GM19438 (cell line): Measurements from ENCODE around the gene RIMS1.

Experiments used
- ATAC-seq: cut with Tn5 transposase; IDR thresholded peaks from one replicate; pipeline ENCODE4 v1.9.1; 2021; ENCODE audit warnings: low read depth; ENCODE audit not compliant: unreplicated experiment

Gene RIMS1, protein sequence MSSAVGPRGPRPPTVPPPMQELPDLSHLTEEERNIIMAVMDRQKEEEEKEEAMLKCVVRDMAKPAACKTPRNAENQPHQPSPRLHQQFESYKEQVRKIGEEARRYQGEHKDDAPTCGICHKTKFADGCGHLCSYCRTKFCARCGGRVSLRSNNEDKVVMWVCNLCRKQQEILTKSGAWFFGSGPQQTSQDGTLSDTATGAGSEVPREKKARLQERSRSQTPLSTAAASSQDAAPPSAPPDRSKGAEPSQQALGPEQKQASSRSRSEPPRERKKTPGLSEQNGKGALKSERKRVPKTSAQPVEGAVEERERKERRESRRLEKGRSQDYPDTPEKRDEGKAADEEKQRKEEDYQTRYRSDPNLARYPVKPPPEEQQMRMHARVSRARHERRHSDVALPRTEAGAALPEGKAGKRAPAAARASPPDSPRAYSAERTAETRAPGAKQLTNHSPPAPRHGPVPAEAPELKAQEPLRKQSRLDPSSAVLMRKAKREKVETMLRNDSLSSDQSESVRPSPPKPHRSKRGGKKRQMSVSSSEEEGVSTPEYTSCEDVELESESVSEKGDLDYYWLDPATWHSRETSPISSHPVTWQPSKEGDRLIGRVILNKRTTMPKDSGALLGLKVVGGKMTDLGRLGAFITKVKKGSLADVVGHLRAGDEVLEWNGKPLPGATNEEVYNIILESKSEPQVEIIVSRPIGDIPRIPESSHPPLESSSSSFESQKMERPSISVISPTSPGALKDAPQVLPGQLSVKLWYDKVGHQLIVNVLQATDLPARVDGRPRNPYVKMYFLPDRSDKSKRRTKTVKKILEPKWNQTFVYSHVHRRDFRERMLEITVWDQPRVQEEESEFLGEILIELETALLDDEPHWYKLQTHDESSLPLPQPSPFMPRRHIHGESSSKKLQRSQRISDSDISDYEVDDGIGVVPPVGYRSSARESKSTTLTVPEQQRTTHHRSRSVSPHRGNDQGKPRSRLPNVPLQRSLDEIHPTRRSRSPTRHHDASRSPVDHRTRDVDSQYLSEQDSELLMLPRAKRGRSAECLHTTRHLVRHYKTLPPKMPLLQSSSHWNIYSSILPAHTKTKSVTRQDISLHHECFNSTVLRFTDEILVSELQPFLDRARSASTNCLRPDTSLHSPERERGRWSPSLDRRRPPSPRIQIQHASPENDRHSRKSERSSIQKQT (N-terminal part only)

DNA sequence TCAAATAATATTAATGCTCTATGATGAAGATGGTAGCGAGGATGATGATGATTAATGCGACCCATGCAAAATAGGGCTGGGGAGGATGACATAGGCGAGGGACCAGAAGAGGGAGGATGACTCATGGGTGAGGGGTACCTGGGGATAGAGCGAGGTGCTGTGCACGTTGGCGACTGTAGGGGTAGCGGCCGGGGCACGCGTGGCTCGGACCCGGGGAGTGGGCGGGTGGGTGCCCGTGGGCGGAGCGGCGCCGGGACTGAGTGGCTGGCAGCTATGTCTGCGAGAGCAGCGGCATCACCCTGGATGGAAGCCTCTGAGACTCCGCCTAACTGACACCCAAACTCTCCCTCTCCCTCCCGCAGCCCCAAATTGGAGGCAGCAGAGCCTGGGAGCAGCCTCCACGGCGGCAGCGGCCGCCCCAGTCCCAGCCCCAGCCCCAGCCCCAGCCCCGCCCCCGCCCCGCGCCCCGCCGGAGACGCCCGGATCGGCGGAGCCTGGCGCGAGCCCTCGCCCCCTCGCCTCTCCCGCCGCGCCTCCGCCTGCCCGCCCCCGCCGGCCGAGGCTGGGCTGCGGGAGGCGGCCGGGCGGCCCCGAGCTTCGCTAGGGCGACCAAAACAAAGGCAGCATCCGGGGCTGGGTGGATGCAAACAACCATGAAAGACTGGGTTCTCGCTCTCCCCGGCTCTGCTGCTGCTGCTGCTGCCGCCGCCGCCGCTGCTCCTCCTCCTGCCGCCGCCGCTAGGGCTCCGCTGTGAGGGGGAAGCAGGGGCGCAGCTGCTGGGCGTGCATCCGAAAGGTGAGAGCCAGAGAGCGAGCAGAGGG is at the start of gene RIMS1:
RIMS1 (plus strand) TSS at position 367 of the 822 bp plus-strand sequence. CDS start 474 bp downstream, outside the sequence.
- ATAC-seq = peak; percentile 95

DNA sequence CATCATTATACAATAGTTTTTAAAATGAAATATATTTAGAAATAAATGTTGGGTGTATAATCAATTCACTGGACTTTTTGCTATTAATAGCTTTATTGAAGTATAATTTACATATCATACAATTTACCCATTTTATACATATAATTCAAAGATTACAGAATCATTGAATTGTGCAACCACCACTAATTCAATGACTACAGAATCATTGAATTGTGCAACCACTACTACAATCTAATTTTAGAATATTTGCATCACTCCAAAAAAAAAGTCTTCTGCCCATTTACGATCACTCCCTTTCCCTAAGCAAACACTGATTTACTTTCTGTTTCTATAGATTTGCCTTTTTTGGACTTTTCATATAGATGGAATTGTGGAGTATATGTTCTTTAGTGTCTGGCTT is 35.1 kb upstream of the RIMS1 start:
- ATAC-seq = no peak

DNA sequence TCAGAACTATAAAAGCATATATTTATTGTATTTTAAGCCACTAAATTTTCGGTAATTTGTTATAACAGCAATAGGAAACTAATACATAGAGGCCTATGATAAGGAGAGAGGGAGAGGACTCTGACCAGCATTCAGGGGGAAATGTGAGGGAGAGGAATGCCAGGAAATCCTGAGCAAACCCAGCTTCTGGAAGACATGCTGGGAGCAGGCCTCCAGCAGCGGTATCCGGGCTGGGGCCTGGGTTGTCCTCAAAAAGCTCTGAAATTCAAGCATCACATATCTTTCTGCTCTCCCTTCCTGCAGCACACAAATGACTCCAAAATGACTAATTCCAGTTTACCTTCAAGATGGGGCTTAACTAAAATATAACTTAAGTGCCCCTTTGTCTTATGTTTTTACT is 33.4 kb upstream of the RIMS1 start:
- ATAC-seq = no peak

DNA sequence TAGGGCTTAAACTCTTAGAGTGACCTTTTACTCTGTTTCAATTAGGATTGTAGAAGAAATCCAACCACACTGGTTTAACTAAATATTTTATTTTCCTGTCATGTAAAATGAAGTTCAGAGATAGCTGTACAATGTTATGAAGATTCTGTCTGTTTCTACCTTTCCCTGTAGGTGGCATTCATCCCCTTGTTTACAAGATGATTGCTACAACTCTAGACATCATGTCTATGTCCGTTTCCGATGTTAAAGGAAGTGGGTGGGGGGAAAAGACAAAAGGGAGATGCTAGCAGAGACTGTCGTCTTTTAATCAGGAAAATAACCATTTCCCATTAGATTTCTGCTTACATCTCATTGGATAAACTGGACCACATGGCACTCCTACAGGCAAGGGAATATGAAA is 30.9 kb upstream of the RIMS1 start:
- ATAC-seq = no peak

DNA sequence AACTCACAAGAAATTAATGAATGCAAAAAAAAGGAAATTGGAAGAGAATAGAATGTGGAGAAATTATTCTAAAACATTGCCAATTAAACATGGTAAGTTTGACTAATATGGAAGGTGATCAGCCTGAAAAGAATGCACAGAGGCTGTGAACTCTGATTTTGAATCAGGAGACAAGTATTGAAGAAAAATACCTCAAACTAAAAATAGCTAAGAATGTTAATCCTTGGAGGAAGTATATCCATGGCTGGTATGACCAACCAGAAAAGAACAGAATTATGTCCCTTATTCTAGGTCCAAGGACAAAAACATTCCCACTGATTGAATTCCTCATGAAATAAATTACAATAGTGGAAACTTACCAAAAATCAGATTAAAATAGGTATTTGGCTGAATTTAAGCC is 7.3 kb upstream of the RIMS1 start:
- ATAC-seq = no peak

DNA sequence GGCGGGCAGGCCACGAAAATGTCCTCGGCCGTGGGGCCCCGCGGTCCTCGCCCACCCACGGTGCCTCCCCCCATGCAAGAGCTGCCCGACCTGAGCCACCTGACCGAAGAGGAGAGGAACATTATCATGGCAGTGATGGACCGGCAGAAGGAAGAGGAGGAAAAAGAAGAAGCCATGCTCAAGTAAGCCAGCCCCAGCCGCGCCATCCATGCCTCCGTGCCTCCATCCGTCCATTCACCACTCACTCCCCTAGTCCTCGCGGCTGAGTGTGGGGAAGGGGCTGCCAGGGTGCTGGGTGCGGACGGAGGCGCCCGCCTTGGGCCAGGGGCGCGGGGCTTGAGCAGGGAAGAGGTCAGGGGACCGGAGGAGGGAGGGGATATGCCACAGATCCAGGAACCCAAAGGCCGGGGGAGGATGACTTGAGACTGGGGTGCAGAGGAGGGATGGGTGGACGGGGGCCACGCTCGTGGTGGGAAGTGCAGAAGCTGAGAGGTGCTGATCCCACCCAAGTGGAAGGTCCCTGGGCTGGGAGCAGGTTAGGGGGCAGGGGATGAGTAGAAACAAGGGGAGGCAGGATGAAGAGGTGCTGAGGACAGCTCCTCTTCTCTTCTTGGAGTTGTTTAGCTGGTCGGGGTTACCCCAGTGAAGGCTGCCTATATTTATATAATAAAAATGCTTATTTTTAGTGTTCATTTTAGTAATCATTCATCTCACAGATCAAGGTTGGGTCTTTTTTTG is 825 bp downstream of the RIMS1 start:
- ATAC-seq = peak; percentile 6

DNA sequence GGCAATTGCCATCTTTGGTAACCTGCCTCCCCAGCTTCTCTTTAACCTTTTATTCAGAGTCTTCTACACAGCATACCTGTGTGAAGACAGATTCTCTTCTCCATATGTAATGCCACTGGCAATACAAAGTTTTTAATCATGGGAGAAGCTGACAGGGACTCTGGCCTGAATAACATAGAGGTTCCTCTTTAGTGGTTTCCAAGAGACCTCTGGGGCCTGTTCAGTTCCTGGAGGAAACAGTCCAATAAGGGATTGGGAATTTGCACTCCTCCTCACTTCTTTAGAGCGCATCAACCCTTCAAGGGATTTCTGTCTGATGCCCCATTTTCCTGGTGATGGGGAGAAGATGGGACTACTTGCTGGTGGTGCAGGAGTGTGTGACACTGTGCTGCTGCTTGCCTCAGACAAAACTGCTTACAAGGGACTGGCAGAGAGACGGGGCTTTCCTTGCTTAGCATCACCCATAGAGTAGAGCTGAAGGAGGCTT is 1.4 kb downstream of the RIMS1 start:
- ATAC-seq = no peak

DNA sequence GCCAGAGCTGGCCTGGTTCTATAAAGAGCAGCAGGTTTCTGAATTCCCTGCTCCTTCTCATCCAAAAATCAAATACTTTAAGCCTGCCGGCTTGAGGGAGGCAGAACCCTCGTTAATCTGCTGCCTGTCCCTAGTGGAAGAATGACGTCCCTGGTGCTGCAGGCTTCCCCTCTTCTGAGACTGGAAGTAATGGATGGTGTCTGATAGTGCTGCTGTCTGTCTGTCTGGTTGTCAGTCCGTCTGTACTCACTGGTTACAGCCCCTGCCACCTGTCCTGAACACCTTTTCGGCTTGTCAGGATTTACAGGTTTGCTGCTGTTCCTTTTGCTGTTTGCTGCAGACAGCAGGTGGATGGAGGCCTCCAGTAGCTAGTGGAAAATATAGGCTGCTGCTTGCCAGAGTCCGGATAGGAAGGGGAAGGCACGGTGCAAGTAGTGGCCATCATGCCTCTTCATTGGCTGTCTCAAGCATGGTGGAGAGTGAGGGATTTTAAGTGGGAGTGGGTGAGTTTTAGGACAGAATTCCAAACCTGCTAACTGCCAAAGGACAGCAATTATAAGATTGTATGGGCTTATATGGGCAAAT is 2.5 kb downstream of the RIMS1 start:
- ATAC-seq = no peak

DNA sequence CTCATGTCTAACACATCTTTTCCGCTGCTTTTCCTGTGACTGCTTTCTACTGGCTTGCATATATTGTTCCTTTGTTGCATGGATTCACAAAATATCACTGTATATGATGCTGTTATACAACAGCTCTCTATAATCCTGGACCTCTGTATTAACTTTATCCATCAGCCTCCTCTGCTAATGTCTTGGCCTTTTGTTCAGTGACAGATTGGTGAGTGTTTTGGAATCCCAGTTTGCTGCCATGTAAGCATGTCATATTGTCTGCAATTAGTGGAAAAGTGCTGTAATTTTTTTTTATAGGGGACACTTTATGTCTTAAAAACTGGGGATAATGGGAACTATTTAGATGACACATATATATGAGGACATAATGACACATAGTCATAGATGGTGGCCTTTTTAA is 3.0 kb downstream of the RIMS1 start:
- no peak for ATAC-seq

DNA sequence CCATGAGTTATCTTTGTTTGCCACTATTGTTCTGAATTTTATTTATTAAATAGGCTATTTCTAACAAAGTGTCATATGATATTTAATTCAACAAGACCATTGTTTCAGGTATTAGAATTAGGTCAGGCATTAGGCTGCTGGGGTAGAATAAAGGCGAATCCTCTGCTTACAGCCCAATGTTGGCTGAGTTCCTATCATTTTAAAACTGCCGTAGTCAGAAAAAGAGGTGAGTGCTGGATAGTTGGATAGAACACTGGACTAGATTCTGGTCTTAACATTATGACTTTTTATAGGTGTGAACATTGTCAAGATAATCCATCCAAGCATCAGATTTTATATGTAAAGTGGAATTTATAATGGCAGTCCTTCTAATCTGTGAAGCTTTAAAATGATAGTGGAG is 6.3 kb downstream of the RIMS1 start:
- ATAC-seq = no peak

DNA sequence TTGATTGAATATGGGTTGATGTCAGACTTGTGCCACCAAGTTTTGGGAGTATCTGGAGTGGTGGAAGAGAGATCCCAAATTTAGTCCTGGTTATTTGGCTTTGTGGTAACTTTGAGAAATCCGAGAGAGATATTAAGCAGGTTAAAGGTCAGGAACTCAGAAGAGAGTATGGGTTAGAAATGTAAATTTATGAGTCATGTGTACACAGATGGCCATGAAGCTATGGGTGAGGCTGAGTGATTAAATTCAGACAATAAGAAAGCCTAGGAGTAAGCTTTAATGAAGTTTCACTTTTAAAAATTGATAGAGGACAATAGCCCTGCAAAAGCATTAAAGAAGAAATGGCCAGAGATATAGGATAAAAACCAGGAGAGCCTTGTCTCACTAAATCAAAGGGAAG is 14.3 kb downstream of the RIMS1 start:
- no peak for ATAC-seq

DNA sequence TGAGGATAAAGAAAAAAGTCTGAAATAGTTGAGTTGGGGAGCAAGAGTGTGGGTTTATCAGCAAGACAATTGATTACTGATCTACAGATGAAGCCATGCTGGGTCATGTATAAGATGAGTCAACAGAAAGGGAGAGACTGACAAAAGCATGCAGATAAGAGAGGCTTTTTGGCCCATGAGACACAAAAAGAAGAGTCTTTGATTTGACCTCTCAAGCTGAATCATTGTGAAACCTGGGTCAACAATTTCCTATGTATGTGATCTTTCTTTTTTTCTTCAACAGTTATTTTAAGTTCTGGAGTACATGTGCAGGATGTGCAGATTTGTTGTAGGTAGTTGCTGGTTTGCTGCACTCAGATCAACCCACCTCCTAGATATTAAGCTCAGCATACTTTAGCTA is 15.9 kb downstream of the RIMS1 start:
- ATAC-seq = peak; percentile 84

DNA sequence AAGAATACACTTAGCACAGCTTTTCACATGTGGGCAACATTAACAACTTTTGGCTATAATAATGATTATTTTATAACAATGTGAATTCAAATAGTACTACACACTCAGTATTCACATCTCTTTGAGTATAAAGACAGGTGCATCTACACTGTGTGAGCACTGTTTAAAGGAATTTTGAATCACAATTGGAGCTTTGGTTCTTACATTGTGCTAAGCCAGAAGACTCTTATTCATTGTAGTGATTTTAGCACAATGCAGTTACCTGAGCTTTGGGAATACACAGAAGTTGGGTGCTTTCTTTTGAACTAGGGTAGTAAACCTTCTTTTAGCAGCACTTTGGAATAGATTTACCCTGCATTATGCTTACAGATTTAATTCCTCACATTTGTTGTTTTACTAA is 20.5 kb downstream of the RIMS1 start:
- ATAC-seq = no peak

DNA sequence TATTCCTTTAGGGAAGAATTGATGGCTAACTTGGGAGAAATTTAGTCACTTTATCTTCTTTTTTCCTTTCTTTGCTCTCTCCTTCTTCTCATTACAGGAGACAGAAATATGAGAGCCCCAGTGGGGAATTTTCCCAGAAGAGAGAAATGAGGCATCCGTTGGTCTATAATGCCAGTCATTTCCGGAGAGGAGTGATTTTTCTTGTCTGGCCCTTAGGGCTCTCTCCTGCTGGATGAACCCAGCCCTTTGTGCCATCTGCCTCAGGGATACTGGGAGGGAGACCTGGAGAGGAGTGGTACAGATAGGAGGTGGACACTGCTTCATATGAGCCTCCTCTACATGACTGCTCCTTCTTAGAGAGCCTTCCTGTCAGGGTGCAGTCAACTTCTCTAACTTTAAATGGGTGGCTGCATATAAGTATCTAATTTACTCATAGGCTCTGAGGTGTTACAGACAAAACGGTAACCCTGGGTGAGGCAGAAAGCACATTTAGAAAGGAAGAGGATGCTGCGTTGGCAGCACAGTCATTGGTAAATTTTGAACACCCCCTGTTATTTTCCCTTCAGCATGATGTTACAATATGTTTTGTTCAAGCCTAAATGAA is 21.9 kb downstream of the RIMS1 start:
- ATAC-seq = peak; percentile 53

DNA sequence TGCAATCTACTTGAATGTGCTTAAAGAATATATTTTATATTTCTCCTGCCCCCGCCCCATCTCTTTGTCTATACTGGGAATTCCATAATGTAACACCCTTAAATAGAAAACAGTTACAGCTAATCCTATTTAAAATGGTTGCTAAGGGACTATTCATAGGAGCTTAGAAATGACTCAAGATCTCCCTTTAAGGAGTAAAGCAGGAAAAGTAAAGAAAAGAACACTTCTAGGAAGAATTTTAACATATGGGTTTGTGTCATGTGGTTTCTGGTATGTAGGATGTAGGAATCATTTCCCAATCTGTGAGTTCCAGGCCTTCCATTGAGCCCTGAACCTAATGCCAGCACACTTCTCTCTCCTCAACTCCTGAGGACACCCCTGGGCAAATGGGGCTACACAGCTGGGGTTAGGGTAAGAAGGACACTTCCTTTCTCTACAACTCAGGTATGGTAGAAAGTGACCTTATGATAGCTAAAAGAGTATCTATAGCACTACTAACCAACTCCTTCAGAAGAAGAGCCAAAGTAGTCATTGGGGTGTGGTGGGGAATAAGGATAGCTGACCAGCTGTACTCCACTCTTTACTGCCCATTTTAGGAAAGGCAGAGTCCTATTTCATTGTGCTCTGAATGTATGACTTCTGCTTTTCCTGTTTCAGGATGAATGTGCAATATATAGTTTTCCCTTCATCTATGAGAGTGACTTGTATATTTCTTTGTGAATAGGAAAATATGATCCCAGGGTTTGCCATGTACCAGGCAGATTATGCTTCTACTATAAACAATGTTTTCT is 27.3 kb downstream of the RIMS1 start:
- no peak for ATAC-seq

DNA sequence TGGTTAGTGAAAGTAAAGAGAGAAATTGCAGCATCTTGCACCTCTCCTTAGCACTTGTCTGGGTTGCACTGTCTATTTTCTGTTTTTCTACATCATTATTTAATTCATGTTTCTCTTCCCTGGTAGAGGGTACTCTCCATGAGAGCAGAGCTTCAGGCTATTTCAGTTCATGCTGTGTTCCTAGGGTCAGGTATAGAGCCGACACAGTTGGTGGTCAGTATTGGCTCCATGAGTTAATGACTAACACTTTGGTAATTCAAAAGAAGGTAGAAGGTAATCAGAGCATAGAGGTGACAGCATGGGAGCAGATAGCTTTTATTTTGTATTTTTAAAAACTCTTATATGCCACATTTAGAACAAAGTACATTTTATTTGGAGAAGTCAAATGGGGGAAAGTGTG is 42.7 kb downstream of the RIMS1 start:
- no peak for ATAC-seq

DNA sequence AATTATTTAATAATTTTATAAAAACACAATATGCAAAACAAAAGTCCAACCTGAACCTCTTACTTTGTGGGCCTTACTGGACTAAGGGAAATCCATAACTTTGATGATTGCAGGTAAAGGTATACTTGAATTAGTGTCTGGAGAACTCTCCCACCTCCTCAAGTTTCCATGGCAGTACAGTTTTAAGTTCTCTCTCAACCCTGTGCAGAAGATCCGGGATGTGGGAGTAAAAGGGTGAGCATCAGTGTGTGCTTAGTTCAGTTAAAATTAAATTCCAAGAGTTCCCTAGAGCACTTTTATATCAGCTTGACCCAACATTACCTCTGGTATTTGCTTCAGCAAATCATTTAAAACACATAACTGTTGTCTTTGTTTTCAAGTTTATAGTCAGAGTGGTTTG is 47.5 kb downstream of the RIMS1 start:
- ATAC-seq = no peak

DNA sequence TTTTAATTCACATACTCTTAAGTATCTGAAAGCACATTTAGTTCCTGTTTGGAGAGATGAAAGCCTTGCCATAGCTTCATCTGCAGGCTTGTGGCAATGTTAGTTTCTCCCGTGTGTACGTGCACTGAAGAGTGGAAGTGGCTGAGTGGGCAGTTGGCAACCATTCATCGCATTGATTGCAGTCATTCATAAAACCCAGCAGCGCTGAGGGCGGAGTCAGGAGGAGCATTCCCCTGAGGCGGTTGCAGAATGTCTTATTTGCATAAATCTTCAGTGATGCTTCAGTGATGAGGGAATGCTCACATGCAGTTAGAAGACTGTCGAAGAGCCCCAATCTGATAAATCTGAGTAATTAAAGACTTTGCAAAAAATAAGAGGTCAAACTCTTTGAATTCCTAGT is 79.1 kb downstream of the RIMS1 start:
- ATAC-seq = no peak
